ENCODE data around the gene GRM8.

GRM8 gene

GRCh38 chr7:126658684-126659083, 594.1 kb downstream of the GRM8 start:
- Histone ChIP-seq H2AFZ (ENCODE audit: low read length) (no peak overlapping the region), H3F3A (ENCODE audit: low read depth) (no peaks in the 10 kb centered on the region), H3K36me3 (ENCODE audit: insufficient read depth, low read length) (no peaks in the 10 kb centered on the region), H3K4me1 (ENCODE audit: insufficient read depth, low read length, poor library complexity, severe bottlenecking) (no peaks in the 10 kb centered on the region), H3K4me2 (ENCODE audit: low read depth, low read length, poor library complexity, severe bottlenecking) (no peak overlapping the region), H4K20me1 (ENCODE audit: insufficient read depth, low read length, poor library complexity, severe bottlenecking) (no peaks in the 10 kb centered on the region), H3K4me3 (ENCODE audit: low read length, poor library complexity, severe bottlenecking) (no peak overlapping the region), H3K9me2 (replicated peaks; ENCODE audit: low read depth, low read length) (no peaks in the 10 kb centered on the region), H3K9me3 (ENCODE audit: insufficient read depth, low read depth, low read length) (no peaks in the 10 kb centered on the region), H3K79me2 (ENCODE audit: insufficient read depth, low read length) (no peaks in the 10 kb centered on the region), H3K9ac (ENCODE audit: low read depth, low read length, poor library complexity, severe bottlenecking) (no peak overlapping the region), H3K27me3 (ENCODE audit: insufficient read depth, low read length, poor library complexity, severe bottlenecking) (no peaks in the 10 kb centered on the region)
- TF ChIP-seq EZH2phosphoT487 (IDR thresholded peaks at IDR 0.05; ENCODE audit: borderline replicate concordance) (no peak), CTCF (conservative IDR thresholded peaks at IDR 0.05; ENCODE audit: low read length) (no peak)

GRCh38 chr7:126657599-126658358, 595.0 kb downstream of the GRM8 start:
- H4K20me1 ChIP-seq (ENCODE audit: insufficient read depth, low read length, poor library complexity, severe bottlenecking), result no peaks in the 10 kb centered on the region
- no peaks in the 10 kb centered on the region for H3K9me3 ChIP-seq (ENCODE audit: insufficient read depth, low read depth, low read length)
- no peaks in the 10 kb centered on the region for H3F3A ChIP-seq (ENCODE audit: low read depth)
- no peak overlapping the region for H3K4me3 ChIP-seq (ENCODE audit: low read length, poor library complexity, severe bottlenecking)
- no peak overlapping the region for H3K9ac ChIP-seq (ENCODE audit: low read depth, low read length, poor library complexity, severe bottlenecking)
- no peak for TF ChIP-seq EZH2phosphoT487 (IDR thresholded peaks at IDR 0.05; ENCODE audit: borderline replicate concordance)
- TF ChIP-seq CTCF (conservative IDR thresholded peaks at IDR 0.05; ENCODE audit: low read length), result no peak
- no peaks in the 10 kb centered on the region for H3K79me2 ChIP-seq (ENCODE audit: insufficient read depth, low read length)
- H3K27me3 ChIP-seq (ENCODE audit: insufficient read depth, low read length, poor library complexity, severe bottlenecking), result no peaks in the 10 kb centered on the region
- H2AFZ ChIP-seq (ENCODE audit: low read length), result no peak overlapping the region
- no peaks in the 10 kb centered on the region for H3K36me3 ChIP-seq (ENCODE audit: insufficient read depth, low read length)
- no peaks in the 10 kb centered on the region for H3K4me1 ChIP-seq (ENCODE audit: insufficient read depth, low read length, poor library complexity, severe bottlenecking)
- no peak overlapping the region for H3K4me2 ChIP-seq (ENCODE audit: low read depth, low read length, poor library complexity, severe bottlenecking)
- no peaks in the 10 kb centered on the region for H3K9me2 ChIP-seq (replicated peaks; ENCODE audit: low read depth, low read length)

GRCh38 chr7:126657137-126657536, 595.6 kb downstream of the GRM8 start:
- Histone ChIP-seq H3F3A (ENCODE audit: low read depth) (no peaks in the 10 kb centered on the region), H3K9me2 (replicated peaks; ENCODE audit: low read depth, low read length) (no peaks in the 10 kb centered on the region), H4K20me1 (ENCODE audit: insufficient read depth, low read length, poor library complexity, severe bottlenecking) (no peaks in the 10 kb centered on the region), H3K36me3 (ENCODE audit: insufficient read depth, low read length) (no peaks in the 10 kb centered on the region), H3K4me1 (ENCODE audit: insufficient read depth, low read length, poor library complexity, severe bottlenecking) (no peaks in the 10 kb centered on the region), H3K4me3 (ENCODE audit: low read length, poor library complexity, severe bottlenecking) (no peak overlapping the region), H3K9ac (ENCODE audit: low read depth, low read length, poor library complexity, severe bottlenecking) (no peak overlapping the region), H3K9me3 (ENCODE audit: insufficient read depth, low read depth, low read length) (no peaks in the 10 kb centered on the region), H3K79me2 (ENCODE audit: insufficient read depth, low read length) (no peaks in the 10 kb centered on the region), H3K27me3 (ENCODE audit: insufficient read depth, low read length, poor library complexity, severe bottlenecking) (no peaks in the 10 kb centered on the region), H2AFZ (ENCODE audit: low read length) (no peak overlapping the region), H3K4me2 (ENCODE audit: low read depth, low read length, poor library complexity, severe bottlenecking) (no peak overlapping the region)
- TF ChIP-seq EZH2phosphoT487 (IDR thresholded peaks at IDR 0.05; ENCODE audit: borderline replicate concordance) (no peak), CTCF (conservative IDR thresholded peaks at IDR 0.05; ENCODE audit: low read length) (no peak)
